Subcutaneous adipose tissue (tissue), 4 donors: ENCODE measurements around the gene BAG1. TPM values are rescaled to one million over a fixed set of nuclear protein-coding genes. Genes with fewer than 3 reads are reported as not detected.

Source experiments
- CTCF ChIP-seq: fragments of 450-650 bp; IDR thresholded peaks from one replicate; pipeline ENCODE4 v1.5.1; 2016; ENCODE audit warnings: low read depth, mild to moderate bottlenecking, control low read depth, antibody characterized with exemption, moderate library complexity
- total RNA-seq, 4 donors: library from RNA; depleted of rRNA; stranded (reverse); fragments of >200 nt; gene quantifications; one replicate each; pipeline ENCODE4 v1.1.0, GENCODE V29; 2016

BAG1 gene
- total RNA-seq, 4 donors from 2014 or later = 60.3 to 92.5 (median 77.8) TPM

- TF ChIP-seq CTCF = no peak
These were observed 470 bp downstream of the BAG1 start for GRCh38 chr9:33264003-33264472.

DNA sequence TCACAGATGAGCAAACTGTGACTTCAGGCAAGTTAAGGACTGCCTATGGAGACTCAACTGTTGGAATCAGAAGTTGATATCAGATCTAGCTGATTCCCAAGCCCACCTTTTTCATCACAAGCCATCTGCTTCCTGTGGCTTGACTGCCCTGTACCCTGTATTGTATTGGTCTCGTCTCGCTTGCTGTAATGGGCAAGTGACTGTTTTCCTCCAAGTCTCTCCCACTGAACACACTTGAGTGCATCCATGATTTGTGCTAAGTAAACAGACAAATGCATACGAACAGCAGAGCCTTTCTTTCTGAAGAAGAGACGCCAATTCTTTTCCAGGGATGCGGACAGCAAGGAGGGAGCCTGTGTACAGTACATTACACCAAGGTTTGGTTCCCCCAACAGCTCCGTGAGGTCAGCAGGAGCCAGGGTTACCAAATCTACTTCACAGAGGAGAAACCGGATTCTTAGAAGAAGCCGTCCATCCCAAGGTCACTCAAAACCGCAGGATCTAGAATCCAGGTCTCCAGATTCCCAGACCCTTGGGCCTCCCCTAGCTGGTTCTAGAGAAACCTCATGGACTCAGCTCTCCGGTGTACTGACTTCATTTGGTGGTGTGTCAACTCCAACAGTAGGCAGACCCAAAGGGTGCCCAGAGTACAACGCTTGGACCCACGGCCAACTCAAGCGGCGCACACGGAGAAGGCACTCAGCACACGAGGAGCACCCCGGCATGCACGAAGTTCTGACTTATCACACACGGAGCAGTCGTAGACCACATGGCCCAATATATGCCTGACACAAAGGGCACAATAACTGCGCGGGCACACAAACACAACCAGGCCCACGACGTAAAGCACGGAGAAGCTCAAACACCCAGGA is 1.1 kb downstream of the BAG1 start:
- no peak for TF ChIP-seq CTCF

GRCh38 chr9:33260372-33260771 is 4.1 kb downstream of the BAG1 start:
- TF ChIP-seq CTCF = no peak

DNA sequence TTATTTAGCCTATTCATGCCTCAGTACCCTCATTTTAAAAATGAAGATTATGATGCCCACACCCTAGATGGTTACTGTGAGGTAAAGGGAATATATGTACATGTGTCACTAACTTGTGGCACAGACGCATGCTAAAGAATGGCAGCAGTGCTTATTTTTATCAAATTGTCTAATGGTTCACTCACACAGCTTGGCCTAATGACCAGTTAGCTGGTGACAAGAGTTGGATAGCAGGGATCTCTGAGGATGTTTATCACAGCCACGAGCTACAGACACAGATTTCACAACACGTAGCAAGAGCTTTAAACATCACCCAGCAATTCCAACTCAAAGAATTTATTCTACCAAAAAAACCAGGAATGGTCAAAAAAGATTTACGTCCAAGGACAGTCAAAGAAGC is 7.2 kb downstream of the BAG1 start:
- no peak for TF ChIP-seq CTCF

GRCh38 chr9:33256236-33256635 is 8.3 kb downstream of the BAG1 start:
- no peak for TF ChIP-seq CTCF

- TF ChIP-seq CTCF = no peak
These were observed 9.0 kb downstream of the BAG1 start for GRCh38 chr9:33255471-33255870.

DNA sequence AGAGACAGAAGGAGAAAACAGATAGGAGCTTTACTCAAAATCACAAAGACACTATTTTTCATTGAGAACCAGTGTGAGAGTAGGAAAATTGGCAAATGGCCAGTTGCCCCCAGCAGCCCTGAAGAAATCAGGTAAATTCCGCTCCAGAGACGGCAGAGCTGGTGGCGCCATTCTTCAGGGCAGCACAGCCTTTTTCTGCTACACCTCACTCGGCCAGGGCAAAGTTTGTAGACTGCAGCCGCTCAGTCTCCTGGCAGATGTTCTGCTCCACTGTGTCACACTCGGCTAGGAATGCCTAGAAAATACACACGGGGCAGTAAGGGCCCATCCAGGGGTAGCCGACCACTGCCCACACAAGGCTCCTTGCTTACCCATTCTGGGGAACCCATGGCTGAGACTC is 9.5 kb downstream of the BAG1 start:
- no peak for TF ChIP-seq CTCF
